ENCODE data around the gene NCAPG2.

The NCAPG2 gene

GRCh38 chr7:158732494-158733219 is 28.1 kb upstream of the NCAPG2 start:
- POLR2A ChIA-PET, result no interaction called here
- no peak overlapping the region for H3K4me3 ChIP-seq (ENCODE audit: low read depth, low read length)

GRCh38 chr7:158731761-158732160 is 27.2 kb upstream of the NCAPG2 start:
- ChIA-PET POLR2A (no interaction called here), CTCF (no interaction called here)
- TF ChIP-seq CTCF (IDR thresholded peaks at IDR 0.05; ENCODE audit: insufficient read depth, low read length, missing control alignments), result no peak
- no peak for DNase-seq (ENCODE audit: low read depth, low spot score)
- no peak overlapping the region for H3K4me3 ChIP-seq (ENCODE audit: low read depth, low read length)

More at GRCh38 chr7:158732494-158733219, 28.1 kb upstream of the NCAPG2 start:
- DNase-seq (ENCODE audit: low read depth, low spot score), result no peak
- TF ChIP-seq CTCF (IDR thresholded peaks at IDR 0.05; ENCODE audit: insufficient read depth, low read length, missing control alignments), result no peak
- CTCF ChIA-PET, result interaction anchor here (0.7 to 1.1 kb wide), 2 partner anchors 14 to 193 kb away, joined by 3 read pairs; no protein-coding TSS in a partner anchor

- DNase-seq (ENCODE audit: low read depth, low spot score), result no peak
- no peak overlapping the region for H3K4me3 ChIP-seq (ENCODE audit: low read depth, low read length)
- POLR2A ChIA-PET, result no interaction called here
- TF ChIP-seq CTCF (IDR thresholded peaks at IDR 0.05; ENCODE audit: insufficient read depth, low read length, missing control alignments), result no peak
- CTCF ChIA-PET, result no interaction called here
Observed at GRCh38 chr7:158730383-158731346, 26.1 kb upstream of the NCAPG2 start.

- POLR2A ChIA-PET, result no interaction called here
- no peak for DNase-seq (ENCODE audit: low read depth, low spot score)
- TF ChIP-seq CTCF (IDR thresholded peaks at IDR 0.05; ENCODE audit: insufficient read depth, low read length, missing control alignments), result no peak
- CTCF ChIA-PET, result no interaction called here
- H3K4me3 ChIP-seq (ENCODE audit: low read depth, low read length), result no peak overlapping the region
Observed at GRCh38 chr7:158729646-158730382, 25.2 kb upstream of the NCAPG2 start.

- no peak overlapping the region for H3K4me3 ChIP-seq (ENCODE audit: low read depth, low read length)
- POLR2A ChIA-PET, result no interaction called here
- no peak for DNase-seq (ENCODE audit: low read depth, low spot score)
- CTCF ChIA-PET, result no interaction called here
- no peak for TF ChIP-seq CTCF (IDR thresholded peaks at IDR 0.05; ENCODE audit: insufficient read depth, low read length, missing control alignments)
Observed at GRCh38 chr7:158728911-158729645, 24.5 kb upstream of the NCAPG2 start.
